HEK293 (cell line): ENCODE data around the gene BTBD2.

ENCODE experiments used
- CTCF ChIA-PET: fragments of 350-600 bp; formaldehyde crosslinking; extraction: SDS; loops from one replicate; lab custom pipeline; 2021; ENCODE audit warnings: antibody characterized with exemption; lab: Yijun Ruan, JAX
- POLR2A ChIA-PET: fragments of 300-600 bp; formaldehyde crosslinking; extraction: SDS; loops from one replicate; lab custom pipeline; 2020; ENCODE audit warnings: antibody characterized with exemption, inconsistent platforms; lab: Yijun Ruan, JAX
- H3K27ac ChIP-seq: fragments of 200-500 bp; sonication (Bioruptor generic); 2 replicates; pipeline ENCODE4 v1.5.1; 2014; ENCODE audit warnings: low read depth, low read length, control low read depth, inconsistent platforms; ENCODE audit errors: extremely low read depth
- H3K36me3 ChIP-seq, 2 experiments: fragments of 200-500 bp in 1 of 2; sonication (Bioruptor generic) in 1 of 2; 1 replicate in 1 of 2; 2 replicates in 1 of 2; pipeline ENCODE4 v1.5.1; 2014 to 2017; ENCODE audit warnings: inconsistent platforms in 2 of 2, low read length in 2 of 2; ENCODE audit not compliant: control insufficient read depth in 2 of 2, insufficient read depth in 1 of 2
- H3K4me1 ChIP-seq: fragments of 200-500 bp; sonication (Bioruptor generic); 2 replicates; pipeline ENCODE4 v1.5.1; 2014; ENCODE audit warnings: mild to moderate bottlenecking, low read length, inconsistent platforms; ENCODE audit not compliant: control insufficient read depth, insufficient read depth
- H3K4me3 ChIP-seq: 2 replicates; pipeline ENCODE4 v1.5.1; 2011; ENCODE audit warnings: low read depth, mild to moderate bottlenecking, control low read depth, low read length, moderate library complexity
- H3K9me3 ChIP-seq: fragments of 200-500 bp; sonication (Bioruptor generic); 2 replicates; pipeline ENCODE4 v1.5.1; 2014; ENCODE audit warnings: low read depth, low read length, inconsistent platforms; ENCODE audit not compliant: control insufficient read depth, insufficient read depth
- BCL11B ChIP-seq: fragments of 450-650 bp; formaldehyde crosslinking; IDR thresholded peaks from 2 replicates; pipeline ENCODE4 v1.5.1; 2016; ENCODE audit warnings: low read depth, missing biosample characterization, missing genetic modification characterization
- GLI4 ChIP-seq: fragments of 450-650 bp; formaldehyde crosslinking; IDR thresholded peaks from 2 replicates; pipeline ENCODE4 v1.5.1; 2016; ENCODE audit warnings: missing biosample characterization, missing genetic modification characterization
- GLIS1 ChIP-seq: fragments of 450-650 bp; formaldehyde crosslinking; IDR thresholded peaks from 2 replicates; pipeline ENCODE4 v1.5.1; 2016; ENCODE audit warnings: missing biosample characterization, missing genetic modification characterization
- HIC1 ChIP-seq: fragments of 450-650 bp; formaldehyde crosslinking; IDR thresholded peaks from 2 replicates; pipeline ENCODE4 v1.5.1; 2016; ENCODE audit warnings: missing biosample characterization, missing genetic modification characterization
- KLF17 ChIP-seq: fragments of 450-650 bp; formaldehyde crosslinking; IDR thresholded peaks from 2 replicates; pipeline ENCODE4 v1.5.1; 2016; ENCODE audit warnings: missing biosample characterization, missing genetic modification characterization
- SCRT2 ChIP-seq: fragments of 450-650 bp; formaldehyde crosslinking; IDR thresholded peaks from 2 replicates; pipeline ENCODE4 v1.5.1; 2016; ENCODE audit warnings: missing biosample characterization, missing genetic modification characterization
- ZEB2 ChIP-seq: fragments of 450-650 bp; formaldehyde crosslinking; IDR thresholded peaks from 2 replicates; pipeline ENCODE4 v1.5.1; 2016; ENCODE audit warnings: missing biosample characterization, missing genetic modification characterization
- ZIC2 ChIP-seq: fragments of 450-650 bp; formaldehyde crosslinking; IDR thresholded peaks from 2 replicates; pipeline ENCODE4 v1.5.1; 2016; ENCODE audit warnings: missing biosample characterization, missing genetic modification characterization
- ZNF10 ChIP-seq: fragments of 450-650 bp; formaldehyde crosslinking; IDR thresholded peaks from 2 replicates; pipeline ENCODE4 v1.5.1; 2017; ENCODE audit warnings: missing biosample characterization, missing genetic modification characterization
- ZNF132 ChIP-seq: fragments of 450-650 bp; formaldehyde crosslinking; IDR thresholded peaks from 2 replicates; pipeline ENCODE4 v1.5.1; 2017; ENCODE audit warnings: missing biosample characterization, missing genetic modification characterization, borderline replicate concordance
- ZNF155 ChIP-seq: fragments of 450-650 bp; formaldehyde crosslinking; IDR thresholded peaks from 2 replicates; pipeline ENCODE4 v1.5.1; 2016; ENCODE audit warnings: missing biosample characterization, missing genetic modification characterization
- ZNF16 ChIP-seq: fragments of 450-650 bp; formaldehyde crosslinking; IDR thresholded peaks from 2 replicates; pipeline ENCODE4 v1.5.1; 2016; ENCODE audit warnings: low read depth, missing biosample characterization, missing genetic modification characterization
- ZNF202 ChIP-seq: fragments of 450-650 bp; formaldehyde crosslinking; IDR thresholded peaks from 2 replicates; pipeline ENCODE4 v1.5.1; 2016; ENCODE audit warnings: missing biosample characterization, missing genetic modification characterization, borderline replicate concordance
- ZNF211 ChIP-seq: fragments of 450-650 bp; formaldehyde crosslinking; IDR thresholded peaks from 2 replicates; pipeline ENCODE4 v1.5.1; 2016; ENCODE audit warnings: low read depth, missing biosample characterization, missing genetic modification characterization
- ZNF24 ChIP-seq: fragments of 450-650 bp; formaldehyde crosslinking; IDR thresholded peaks from 2 replicates; pipeline ENCODE4 v1.5.1; 2016; ENCODE audit warnings: missing biosample characterization, missing genetic modification characterization
- ZNF324 ChIP-seq: fragments of 450-650 bp; formaldehyde crosslinking; IDR thresholded peaks from 2 replicates; pipeline ENCODE4 v1.5.1; 2016; ENCODE audit warnings: missing biosample characterization, missing genetic modification characterization
- ZNF549 ChIP-seq: fragments of 450-650 bp; IDR thresholded peaks from 2 replicates; pipeline ENCODE4 v1.5.1; 2018; ENCODE audit warnings: missing biosample characterization, missing genetic modification characterization, mild to moderate bottlenecking, inconsistent platforms, moderate library complexity
- ZNF600 ChIP-seq: fragments of 450-650 bp; formaldehyde crosslinking; IDR thresholded peaks from 2 replicates; pipeline ENCODE4 v1.5.1; 2016; ENCODE audit warnings: missing biosample characterization, missing genetic modification characterization
- ZNF626 ChIP-seq: fragments of 450-650 bp; sonication (Bioruptor Pico); formaldehyde crosslinking; IDR thresholded peaks from 2 replicates; pipeline ENCODE4 v1.5.1; 2018; ENCODE audit warnings: missing biosample characterization, missing genetic modification characterization, inconsistent platforms
- ZNF664 ChIP-seq: fragments of 450-650 bp; formaldehyde crosslinking; IDR thresholded peaks from 2 replicates; pipeline ENCODE4 v1.5.1; 2016; ENCODE audit warnings: missing biosample characterization, missing genetic modification characterization
- TF ChIP-seq, protein P1 (sequence below): fragments of 450-650 bp; formaldehyde crosslinking; IDR thresholded peaks from 2 replicates; pipeline ENCODE4 v1.5.1; 2017; ENCODE audit warnings: missing biosample characterization, missing genetic modification characterization
- TF ChIP-seq, protein P2 (sequence below): fragments of 450-650 bp; formaldehyde crosslinking; IDR thresholded peaks from 2 replicates; pipeline ENCODE4 v1.5.1; 2017; ENCODE audit warnings: missing biosample characterization, missing genetic modification characterization
- TF ChIP-seq, protein P3 (sequence below): fragments of 450-650 bp; formaldehyde crosslinking; IDR thresholded peaks from 2 replicates; pipeline ENCODE4 v1.5.1; 2016; ENCODE audit warnings: missing biosample characterization, missing genetic modification characterization

BTBD2 gene

GRCh38 chr19:1987197-1988187, 28.0 kb downstream of the BTBD2 start:
- ChIA-PET POLR2A (no interaction called here), CTCF (interaction anchor here (0.7 kb wide), 1 partner anchor 42 kb away, joined by 4 read pairs; no protein-coding TSS in a partner anchor)
- H3K4me1 ChIP-seq = no peaks in the 10 kb centered on the region
- H3K9me3 ChIP-seq = no peaks in the 10 kb centered on the region
- H3K27ac ChIP-seq = no peak overlapping the region
- no peak overlapping the region for H3K4me3 ChIP-seq
- peaks cover 25 to 72% of the 10 kb centered on the region in 2 experiments; a peak in 2 of 3 replicates for H3K36me3 ChIP-seq
- TF ChIP-seq ZNF211 (tag by site-specific recombination) = no peak
- peak; percentile 25; the same call in 1 of the 2 replicates for TF ChIP-seq ZIC2 (tag by site-specific recombination)
- TF ChIP-seq ZNF549 (tag by site-specific recombination) = no peak
- TF ChIP-seq ZNF202 = no peak
- no peak for TF ChIP-seq ZNF626 (tag by site-specific recombination)
- TF ChIP-seq, protein P1, sequence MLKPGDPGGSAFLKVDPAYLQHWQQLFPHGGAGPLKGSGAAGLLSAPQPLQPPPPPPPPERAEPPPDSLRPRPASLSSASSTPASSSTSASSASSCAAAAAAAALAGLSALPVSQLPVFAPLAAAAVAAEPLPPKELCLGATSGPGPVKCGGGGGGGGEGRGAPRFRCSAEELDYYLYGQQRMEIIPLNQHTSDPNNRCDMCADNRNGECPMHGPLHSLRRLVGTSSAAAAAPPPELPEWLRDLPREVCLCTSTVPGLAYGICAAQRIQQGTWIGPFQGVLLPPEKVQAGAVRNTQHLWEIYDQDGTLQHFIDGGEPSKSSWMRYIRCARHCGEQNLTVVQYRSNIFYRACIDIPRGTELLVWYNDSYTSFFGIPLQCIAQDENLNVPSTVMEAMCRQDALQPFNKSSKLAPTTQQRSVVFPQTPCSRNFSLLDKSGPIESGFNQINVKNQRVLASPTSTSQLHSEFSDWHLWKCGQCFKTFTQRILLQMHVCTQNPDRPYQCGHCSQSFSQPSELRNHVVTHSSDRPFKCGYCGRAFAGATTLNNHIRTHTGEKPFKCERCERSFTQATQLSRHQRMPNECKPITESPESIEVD (tag by site-specific recombination) = no peak
- TF ChIP-seq ZNF10 (tag by site-specific recombination) = no peak
- TF ChIP-seq SCRT2 (tag by site-specific recombination) = no peak
- TF ChIP-seq ZNF155 = no peak
- no peak for TF ChIP-seq ZNF664 (tag by site-specific recombination)
- TF ChIP-seq BCL11B (tag by site-specific recombination) = 0 out of 2 replicates have a peak, but pooled peaks have one; percentile 17
- no peak for TF ChIP-seq KLF17 (tag by site-specific recombination)
- peak; percentile 92 for TF ChIP-seq ZNF600
- TF ChIP-seq ZEB2 (tag by site-specific recombination) = no peak
- peak; percentile 84 for TF ChIP-seq GLIS1 (tag by site-specific recombination)
- no peak for TF ChIP-seq ZNF16 (tag by site-specific recombination)
- no peak for TF ChIP-seq ZNF132 (tag by site-specific recombination)
- TF ChIP-seq, protein P2, sequence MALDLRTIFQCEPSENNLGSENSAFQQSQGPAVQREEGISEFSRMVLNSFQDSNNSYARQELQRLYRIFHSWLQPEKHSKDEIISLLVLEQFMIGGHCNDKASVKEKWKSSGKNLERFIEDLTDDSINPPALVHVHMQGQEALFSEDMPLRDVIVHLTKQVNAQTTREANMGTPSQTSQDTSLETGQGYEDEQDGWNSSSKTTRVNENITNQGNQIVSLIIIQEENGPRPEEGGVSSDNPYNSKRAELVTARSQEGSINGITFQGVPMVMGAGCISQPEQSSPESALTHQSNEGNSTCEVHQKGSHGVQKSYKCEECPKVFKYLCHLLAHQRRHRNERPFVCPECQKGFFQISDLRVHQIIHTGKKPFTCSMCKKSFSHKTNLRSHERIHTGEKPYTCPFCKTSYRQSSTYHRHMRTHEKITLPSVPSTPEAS = no peak
- no peak for TF ChIP-seq GLI4

GRCh38 chr19:1986357-1987162, 29.0 kb downstream of the BTBD2 start:
- H3K36me3 ChIP-seq = peaks cover 21 to 74% of the 10 kb centered on the region in 2 experiments; a peak in 2 of 3 replicates
- H3K4me3 ChIP-seq = no peak overlapping the region
- no peaks in the 10 kb centered on the region for H3K9me3 ChIP-seq
- CTCF ChIA-PET = no interaction called here
- H3K4me1 ChIP-seq = no peaks in the 10 kb centered on the region
- peak overlapping the region; percentile 41; the same call in 1 of the 2 replicates for H3K27ac ChIP-seq
- POLR2A ChIA-PET = no interaction called here
- TF ChIP-seq ZNF24 (tag by site-specific recombination) = no peak
- no peak for TF ChIP-seq ZNF324 (tag by site-specific recombination)
- TF ChIP-seq, protein P3, sequence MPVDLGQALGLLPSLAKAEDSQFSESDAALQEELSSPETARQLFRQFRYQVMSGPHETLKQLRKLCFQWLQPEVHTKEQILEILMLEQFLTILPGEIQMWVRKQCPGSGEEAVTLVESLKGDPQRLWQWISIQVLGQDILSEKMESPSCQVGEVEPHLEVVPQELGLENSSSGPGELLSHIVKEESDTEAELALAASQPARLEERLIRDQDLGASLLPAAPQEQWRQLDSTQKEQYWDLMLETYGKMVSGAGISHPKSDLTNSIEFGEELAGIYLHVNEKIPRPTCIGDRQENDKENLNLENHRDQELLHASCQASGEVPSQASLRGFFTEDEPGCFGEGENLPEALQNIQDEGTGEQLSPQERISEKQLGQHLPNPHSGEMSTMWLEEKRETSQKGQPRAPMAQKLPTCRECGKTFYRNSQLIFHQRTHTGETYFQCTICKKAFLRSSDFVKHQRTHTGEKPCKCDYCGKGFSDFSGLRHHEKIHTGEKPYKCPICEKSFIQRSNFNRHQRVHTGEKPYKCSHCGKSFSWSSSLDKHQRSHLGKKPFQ = peak; percentile 81
- peak; percentile 92 for TF ChIP-seq ZNF600
- TF ChIP-seq BCL11B (tag by site-specific recombination) = peak; percentile 69; the same call in 1 of the 2 replicates
- TF ChIP-seq HIC1 (tag by site-specific recombination) = peak; percentile 18; the same call in 1 of the 2 replicates
